MCF 10A (cell line): ENCODE results near the gene LAPTM5. TPM values are rescaled to one million over a fixed set of nuclear protein-coding genes. Genes with fewer than 3 reads are reported as not detected.

Source experiments
- BruUV-seq: library from RNA; stranded (reverse); fragments of 400-500 nt; replicated peaks from 2 replicates; lab custom pipeline; 2021; lab: Mats Ljungman, UMichigan
- CTCF ChIA-PET: fragments of 300-600 bp; sonication (Branson Sonifier 250); formaldehyde crosslinking; extraction: SDS; loops from one replicate; lab custom pipeline; 2021; ENCODE audit warnings: antibody characterized with exemption, inconsistent platforms; lab: Yijun Ruan, JAX
- POLR2A ChIA-PET: fragments of 300-600, 350-650 bp; sonication (Branson Sonifier 250); formaldehyde crosslinking; extraction: SDS; loops from one replicate; lab custom pipeline; 2020; ENCODE audit warnings: antibody characterized with exemption, inconsistent platforms; lab: Yijun Ruan, JAX
- DNase-seq: peaks from one replicate; pipeline ENCODE4 v3.0.0-alpha.2; 2018; ENCODE audit not compliant: unreplicated experiment
- H3K27ac Mint-ChIP-seq: one replicate; pipeline ENCODE4 v1.8.0; 2022; ENCODE audit warnings: mild to moderate bottlenecking, low read depth, mixed read lengths; ENCODE audit not compliant: unreplicated experiment
- H3K27me3 Mint-ChIP-seq: one replicate; pipeline ENCODE4 v1.8.0; 2022; ENCODE audit warnings: mixed read lengths; ENCODE audit not compliant: insufficient read depth, unreplicated experiment
- H3K36me3 Mint-ChIP-seq: one replicate; pipeline ENCODE4 v1.8.0; 2022; ENCODE audit warnings: mild to moderate bottlenecking, moderate library complexity, mixed read lengths; ENCODE audit not compliant: insufficient read depth, unreplicated experiment
- H3K4me1 Mint-ChIP-seq: one replicate; pipeline ENCODE4 v1.8.0; 2022; ENCODE audit warnings: mixed read lengths; ENCODE audit not compliant: insufficient read depth, unreplicated experiment
- H3K4me3 Mint-ChIP-seq: one replicate; pipeline ENCODE4 v1.8.0; 2022; ENCODE audit warnings: mild to moderate bottlenecking, moderate library complexity, mixed read lengths; ENCODE audit not compliant: unreplicated experiment
- H3K9me3 Mint-ChIP-seq: one replicate; pipeline ENCODE4 v1.8.0; 2022; ENCODE audit warnings: mixed read lengths; ENCODE audit not compliant: unreplicated experiment
- intact Hi-C: fragments of 100-400 bp; cut with micrococcal nuclease; formaldehyde crosslinking; loops from 2 replicates; pipeline ENCODE4 v1.14.1; 2022
- total RNA-seq: library from RNA; stranded (reverse); gene quantifications from 2 replicates; pipeline ENCODE4 v1.2.3, GENCODE V29; 2022
- TF ChIP-seq, protein P1 (sequence below): fragments of 200-600 bp; IDR thresholded peaks from one replicate; pipeline ENCODE4 v1.8.0; 2022; ENCODE audit warnings: antibody characterized with exemption, mild to moderate bottlenecking; ENCODE audit not compliant: unreplicated experiment

Gene LAPTM5
- total RNA-seq, 1 experiment from 2014 or later = 15.9 TPM

DNA sequence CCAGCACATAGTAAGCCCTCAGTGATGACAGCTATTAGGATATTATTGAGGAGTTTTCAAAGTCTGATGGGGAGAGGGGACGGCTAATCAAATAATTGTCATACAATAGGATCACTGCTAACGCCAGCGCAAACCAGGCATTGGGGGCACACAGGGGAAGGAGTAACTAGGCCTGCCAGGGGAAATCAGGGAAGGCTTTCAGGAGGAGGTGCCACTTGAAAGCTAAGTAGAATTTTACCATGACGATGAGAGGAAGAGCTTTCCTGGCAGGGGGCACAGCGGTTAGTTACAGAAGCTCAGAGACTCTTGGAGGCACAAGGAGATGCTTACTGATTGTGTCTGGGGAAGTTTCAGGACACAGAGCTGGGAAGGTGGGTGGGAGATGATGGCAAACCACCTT lies 47.2 kb upstream of the LAPTM5 start:
- no peaks in the 10 kb centered on the region for H3K36me3 Mint-ChIP-seq
- CTCF ChIA-PET = interaction anchor here (0.6 to 13.0 kb wide), 6 partner anchors 9 to 1665 kb away, joined by 3 to 494 read pairs (median 4); partner anchors contain the start of gene SDC3
- no peak for DNase-seq
- H3K27ac Mint-ChIP-seq = no peak overlapping the region
- no TSS peak for BruUV-seq
- no peaks in the 10 kb centered on the region for H3K27me3 Mint-ChIP-seq
- intact Hi-C loops = no loop called here
- TF ChIP-seq, protein P1, sequence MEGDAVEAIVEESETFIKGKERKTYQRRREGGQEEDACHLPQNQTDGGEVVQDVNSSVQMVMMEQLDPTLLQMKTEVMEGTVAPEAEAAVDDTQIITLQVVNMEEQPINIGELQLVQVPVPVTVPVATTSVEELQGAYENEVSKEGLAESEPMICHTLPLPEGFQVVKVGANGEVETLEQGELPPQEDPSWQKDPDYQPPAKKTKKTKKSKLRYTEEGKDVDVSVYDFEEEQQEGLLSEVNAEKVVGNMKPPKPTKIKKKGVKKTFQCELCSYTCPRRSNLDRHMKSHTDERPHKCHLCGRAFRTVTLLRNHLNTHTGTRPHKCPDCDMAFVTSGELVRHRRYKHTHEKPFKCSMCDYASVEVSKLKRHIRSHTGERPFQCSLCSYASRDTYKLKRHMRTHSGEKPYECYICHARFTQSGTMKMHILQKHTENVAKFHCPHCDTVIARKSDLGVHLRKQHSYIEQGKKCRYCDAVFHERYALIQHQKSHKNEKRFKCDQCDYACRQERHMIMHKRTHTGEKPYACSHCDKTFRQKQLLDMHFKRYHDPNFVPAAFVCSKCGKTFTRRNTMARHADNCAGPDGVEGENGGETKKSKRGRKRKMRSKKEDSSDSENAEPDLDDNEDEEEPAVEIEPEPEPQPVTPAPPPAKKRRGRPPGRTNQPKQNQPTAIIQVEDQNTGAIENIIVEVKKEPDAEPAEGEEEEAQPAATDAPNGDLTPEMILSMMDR = no peak
- POLR2A ChIA-PET = interaction anchor here (1.2 to 5.2 kb wide), 3 partner anchors 12 to 115 kb away, joined by 3 to 56 read pairs (median 4); no protein-coding TSS in a partner anchor
- peaks cover 33% of the 10 kb centered on the region for H3K4me1 Mint-ChIP-seq
- H3K9me3 Mint-ChIP-seq = no peaks in the 10 kb centered on the region
- no peak overlapping the region for H3K4me3 Mint-ChIP-seq

DNA sequence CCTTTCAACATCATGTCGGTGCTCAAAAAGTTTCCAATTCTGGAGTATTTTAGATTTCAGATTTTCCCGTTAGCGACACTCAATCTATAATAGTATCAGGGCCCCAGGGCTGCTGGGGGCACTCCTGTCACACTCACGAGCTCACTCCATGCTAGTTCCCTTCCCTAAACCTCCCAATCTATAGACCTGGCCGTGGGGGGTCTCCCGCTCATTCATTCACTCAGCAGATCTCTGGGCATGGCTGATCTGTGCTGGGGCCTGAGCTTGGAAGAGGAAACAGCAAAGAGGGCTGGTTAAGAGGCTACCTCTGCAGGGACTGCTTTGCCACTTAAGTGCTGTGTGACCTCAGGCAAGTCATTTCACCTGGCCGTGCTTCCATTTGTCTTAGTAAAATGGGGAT lies 46.8 kb upstream of the LAPTM5 start:
- no peaks in the 10 kb centered on the region for H3K36me3 Mint-ChIP-seq
- no peaks in the 10 kb centered on the region for H3K9me3 Mint-ChIP-seq
- TF ChIP-seq, protein P1 = no peak
- H3K27ac Mint-ChIP-seq = no peak overlapping the region
- intact Hi-C loops = no loop called here
- ChIA-PET CTCF (interaction anchor here (0.7 to 13.0 kb wide), 6 partner anchors 9 to 123 kb away, joined by 3 to 494 read pairs (median 37); partner anchors contain the start of gene SDC3), POLR2A (interaction anchor here (1.7 to 5.2 kb wide), 2 partner anchors 12 to 106 kb away, joined by 4 to 56 read pairs; no protein-coding TSS in a partner anchor)
- no peak overlapping the region for H3K4me3 Mint-ChIP-seq
- H3K27me3 Mint-ChIP-seq = no peaks in the 10 kb centered on the region
- peaks cover 33% of the 10 kb centered on the region for H3K4me1 Mint-ChIP-seq
- DNase-seq = no peak
- BruUV-seq = no TSS peak

DNA sequence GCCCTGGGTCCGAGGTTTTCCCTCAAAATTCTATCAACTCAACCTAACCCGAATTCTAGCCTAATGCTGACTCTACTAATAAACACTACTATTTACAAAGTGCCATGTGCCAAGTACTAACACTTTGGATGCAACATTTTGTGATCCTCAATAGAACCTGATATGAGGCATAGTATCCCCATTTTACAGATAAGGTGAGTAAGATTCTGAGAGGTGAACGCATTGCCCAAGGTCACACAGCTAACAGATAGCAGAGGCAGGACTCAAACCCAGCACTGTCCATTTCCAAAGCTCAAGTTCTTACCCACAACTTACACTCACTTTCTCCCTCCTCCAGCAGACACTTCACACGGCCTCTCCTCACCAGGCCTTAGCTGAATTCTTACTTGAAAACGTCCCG lies 46.0 kb upstream of the LAPTM5 start:
- ChIA-PET POLR2A (interaction anchor here (0.6 to 5.2 kb wide), 6 partner anchors 8 to 260 kb away, joined by 3 to 56 read pairs (median 4); no protein-coding TSS in a partner anchor), CTCF (interaction anchor here (0.6 to 13.0 kb wide), 11 partner anchors 10 to 180 kb away, joined by 3 to 494 read pairs (median 31); partner anchors contain the start of gene SDC3)
- H3K4me1 Mint-ChIP-seq = peaks cover 35% of the 10 kb centered on the region
- H3K9me3 Mint-ChIP-seq = no peaks in the 10 kb centered on the region
- H3K4me3 Mint-ChIP-seq = no peak overlapping the region
- intact Hi-C loops = no loop called here
- no peak for DNase-seq
- no peaks in the 10 kb centered on the region for H3K27me3 Mint-ChIP-seq
- H3K27ac Mint-ChIP-seq = no peak overlapping the region
- H3K36me3 Mint-ChIP-seq = peaks cover 1% of the 10 kb centered on the region
- no TSS peak for BruUV-seq
- TF ChIP-seq, protein P1 = no peak

DNA sequence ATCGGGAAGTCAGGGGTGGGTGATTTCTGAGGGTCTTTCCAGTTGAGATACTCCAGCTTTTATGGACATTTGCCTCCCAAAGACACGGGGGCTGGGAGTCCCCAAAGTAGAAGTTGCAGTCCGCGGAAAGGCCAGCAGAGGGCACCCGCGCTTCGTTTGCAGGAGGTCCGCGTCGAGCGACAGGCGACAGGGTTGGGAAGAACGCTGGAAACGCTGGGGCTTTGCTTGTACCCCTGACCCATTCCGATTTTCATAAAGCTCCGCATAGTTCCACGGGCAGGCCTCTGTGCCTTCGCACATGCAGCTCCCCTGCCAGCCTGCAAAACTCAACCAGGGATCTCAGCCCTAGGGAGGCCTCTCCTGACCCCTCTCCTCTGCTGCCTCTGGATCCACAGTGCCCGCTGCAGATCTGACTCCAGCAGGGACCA lies 44.2 kb upstream of the LAPTM5 start:
- BruUV-seq = no TSS peak
- H3K36me3 Mint-ChIP-seq = peaks cover 5% of the 10 kb centered on the region
- peak; percentile 75 for DNase-seq
- no peaks in the 10 kb centered on the region for H3K9me3 Mint-ChIP-seq
- intact Hi-C loops = loop anchor here (1.0 kb wide), 1 partner anchor 110 kb away; no protein-coding TSS in a partner anchor
- TF ChIP-seq, protein P1 = peak; percentile 94
- POLR2A ChIA-PET = interaction anchor here (0.7 to 5.2 kb wide), 8 partner anchors 11 to 118 kb away, joined by 3 to 56 read pairs (median 4); no protein-coding TSS in a partner anchor
- H3K27ac Mint-ChIP-seq = no peak overlapping the region
- H3K4me1 Mint-ChIP-seq = peaks cover 50% of the 10 kb centered on the region
- CTCF ChIA-PET = interaction anchor here (0.5 to 13.0 kb wide), 48 partner anchors 8 to 383 kb away, joined by 3 to 494 read pairs (median 7); partner anchors contain the start of genes LAPTM5, MATN1 and SDC3
- H3K27me3 Mint-ChIP-seq = no peaks in the 10 kb centered on the region
- H3K4me3 Mint-ChIP-seq = no peak overlapping the region
